ENCODE results near the gene IL22RA2. TPM values are rescaled to one million over a fixed set of nuclear protein-coding genes. Genes with fewer than 3 reads are reported as not detected.

Gene IL22RA2
- total and polyA plus RNA-seq, 9 of the 15 experiments (the other 6 are each of a cell fraction or from before 2014, with no cell fraction given), result 0.03 TPM; not detected in 8

- TF ChIP-seq CEBPZ (IDR thresholded peaks at IDR 0.05; ENCODE audit: borderline replicate concordance, low read depth, low read length) (no peak), ZFP91 (CRISPR knock-in tag; IDR thresholded peaks at IDR 0.05) (no peak), ZNF324 (CRISPR knock-in tag; IDR thresholded peaks at IDR 0.05) (no peak), THRAP3 (IDR thresholded peaks at IDR 0.05; ENCODE audit: borderline replicate concordance) (no peak), FOXO4 (CRISPR knock-in tag; IDR thresholded peaks at IDR 0.05) (no peak), POLR3A (IDR thresholded peaks at IDR 0.05; ENCODE audit: borderline replicate concordance, extremely low read depth, insufficient read depth, insufficient read length) (no peak), E2F5 (CRISPR knock-in tag; IDR thresholded peaks at IDR 0.05) (no peak), ZNF217 (CRISPR knock-in tag; IDR thresholded peaks at IDR 0.05) (no peak), MCM7 (IDR thresholded peaks at IDR 0.05) (no peak), NFE2 (IDR thresholded peaks at IDR 0.05; ENCODE audit: low read depth) (0 out of 2 replicates have a peak, but pooled peaks have one; percentile 30), E2F6 (IDR thresholded peaks at IDR 0.05; ENCODE audit: borderline replicate concordance in 1 of 2, extremely low read depth in 1 of 2, insufficient read depth in 1 of 2, insufficient read length in 1 of 2, low read depth in 1 of 2, low read length in 1 of 2, poor library complexity in 1 of 2, severe bottlenecking in 1 of 2) (no peak), GABPB2 (CRISPR knock-in tag; conservative IDR thresholded peaks at IDR 0.05) (no peak), KDM4B (IDR thresholded peaks at IDR 0.05; ENCODE audit: borderline replicate concordance in 2 of 2, low read depth in 1 of 2) (no peak), ZNF830 (CRISPR knock-in tag; IDR thresholded peaks at IDR 0.05) (0 out of 2 replicates have a peak, but pooled peaks have one; percentile 10)
- TF ChIP-seq, protein P1, sequence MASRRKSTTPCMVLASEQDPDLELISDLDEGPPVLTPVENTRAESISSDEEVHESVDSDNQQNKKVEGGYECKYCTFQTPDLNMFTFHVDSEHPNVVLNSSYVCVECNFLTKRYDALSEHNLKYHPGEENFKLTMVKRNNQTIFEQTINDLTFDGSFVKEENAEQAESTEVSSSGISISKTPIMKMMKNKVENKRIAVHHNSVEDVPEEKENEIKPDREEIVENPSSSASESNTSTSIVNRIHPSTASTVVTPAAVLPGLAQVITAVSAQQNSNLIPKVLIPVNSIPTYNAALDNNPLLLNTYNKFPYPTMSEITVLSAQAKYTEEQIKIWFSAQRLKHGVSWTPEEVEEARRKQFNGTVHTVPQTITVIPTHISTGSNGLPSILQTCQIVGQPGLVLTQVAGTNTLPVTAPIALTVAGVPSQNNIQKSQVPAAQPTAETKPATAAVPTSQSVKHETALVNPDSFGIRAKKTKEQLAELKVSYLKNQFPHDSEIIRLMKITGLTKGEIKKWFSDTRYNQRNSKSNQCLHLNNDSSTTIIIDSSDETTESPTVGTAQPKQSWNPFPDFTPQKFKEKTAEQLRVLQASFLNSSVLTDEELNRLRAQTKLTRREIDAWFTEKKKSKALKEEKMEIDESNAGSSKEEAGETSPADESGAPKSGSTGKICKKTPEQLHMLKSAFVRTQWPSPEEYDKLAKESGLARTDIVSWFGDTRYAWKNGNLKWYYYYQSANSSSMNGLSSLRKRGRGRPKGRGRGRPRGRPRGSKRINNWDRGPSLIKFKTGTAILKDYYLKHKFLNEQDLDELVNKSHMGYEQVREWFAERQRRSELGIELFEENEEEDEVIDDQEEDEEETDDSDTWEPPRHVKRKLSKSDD (conservative IDR thresholded peaks at IDR 0.05; ENCODE audit: low read length), result no peak
Observed at GRCh38 chr6:137155830-137156229, 17.6 kb downstream of the IL22RA2 start (continued).

All from K562 (cell line).